ENCODE measurements around the gene NRP1.

Gene NRP1

DNA sequence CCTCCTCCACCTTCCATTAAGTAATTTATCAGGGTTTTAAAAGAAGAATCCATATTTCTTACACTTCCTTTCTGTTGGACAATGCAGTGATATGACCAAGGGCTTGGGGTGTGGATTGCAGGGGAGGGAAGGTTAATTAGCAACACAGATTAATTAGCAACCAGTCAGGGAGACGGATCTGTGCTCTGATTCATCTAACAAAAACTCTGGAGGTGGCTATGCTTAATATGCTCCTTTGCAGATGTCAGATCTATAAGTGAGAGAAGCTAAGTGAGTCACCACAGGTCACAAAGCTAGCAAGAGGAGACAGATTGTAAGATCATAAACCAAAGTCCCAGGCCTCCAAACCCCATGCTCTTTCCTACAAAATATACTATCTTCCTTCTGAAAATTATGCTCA is 197.7 kb downstream of the NRP1 start:
- no peaks in the 10 kb centered on the region for H3K36me3 ChIP-seq (ENCODE audit: insufficient read depth, low read length)
- no peaks in the 10 kb centered on the region for H3K4me1 ChIP-seq (ENCODE audit: insufficient read depth, low read length)
- no peaks in the 10 kb centered on the region for H3K9me3 ChIP-seq (ENCODE audit: control insufficient read depth, insufficient read depth, low read length)
- H3K9ac ChIP-seq (ENCODE audit: low read depth, low read length), result no peak overlapping the region

DNA sequence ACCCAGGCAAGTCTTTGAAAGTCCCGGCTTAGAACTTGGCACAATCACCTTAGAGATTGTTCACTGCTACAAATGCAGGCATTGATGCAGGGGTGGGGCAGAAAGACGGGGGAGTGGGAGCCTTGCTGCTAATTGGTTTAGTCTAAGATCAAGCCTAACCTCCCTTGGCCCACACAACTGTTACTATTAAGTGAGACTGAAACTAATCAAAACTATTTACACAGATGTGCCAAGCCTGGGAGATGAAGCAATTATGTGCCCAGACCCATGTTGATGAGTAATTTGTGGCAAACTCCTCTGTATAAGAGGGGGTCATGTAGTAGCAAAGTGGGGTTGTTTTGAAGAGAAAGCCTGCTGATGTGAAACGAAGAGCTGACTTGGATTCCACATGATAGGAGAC is 198.2 kb downstream of the NRP1 start:
- Histone ChIP-seq H3K36me3 (ENCODE audit: insufficient read depth, low read length) (no peaks in the 10 kb centered on the region), H3K9ac (ENCODE audit: low read depth, low read length) (no peak overlapping the region), H3K4me1 (ENCODE audit: insufficient read depth, low read length) (no peaks in the 10 kb centered on the region), H3K9me3 (ENCODE audit: control insufficient read depth, insufficient read depth, low read length) (no peaks in the 10 kb centered on the region)

DNA sequence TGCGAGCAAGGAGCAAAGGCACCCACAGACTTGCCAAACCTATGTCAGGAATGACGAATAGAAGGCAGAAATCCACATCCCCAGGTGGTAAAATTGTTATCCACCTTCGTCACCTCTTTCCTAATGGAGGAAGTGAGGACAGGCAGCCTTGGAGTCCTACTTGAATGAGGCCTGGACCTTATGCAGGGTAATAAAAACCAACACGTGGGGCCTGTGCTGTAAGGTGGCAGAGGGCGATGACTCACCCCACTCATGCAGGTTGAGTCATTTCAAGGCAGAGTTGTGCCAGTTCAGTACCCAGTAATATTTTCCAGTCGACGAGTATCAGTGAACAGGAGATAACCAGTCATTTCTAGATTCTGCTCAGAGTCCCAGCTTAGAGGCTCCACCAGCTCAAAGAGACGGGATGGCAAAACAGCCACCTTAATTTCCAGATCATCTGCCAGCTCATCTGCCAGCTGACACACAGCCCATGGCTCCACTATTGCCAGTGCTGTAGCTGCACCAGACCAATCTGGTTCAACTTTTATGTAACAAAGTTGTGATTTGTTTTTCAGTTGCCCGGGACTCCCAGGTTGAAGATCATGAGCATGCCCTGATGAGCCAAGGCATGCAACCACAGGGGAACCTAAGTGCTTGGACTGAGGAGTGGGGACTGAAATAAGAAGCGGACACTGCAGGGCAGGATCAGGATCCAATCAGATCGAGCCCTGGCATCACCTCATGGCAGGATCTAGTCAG is 200.3 kb downstream of the NRP1 start:
- Histone ChIP-seq H3K9ac (ENCODE audit: low read depth, low read length) (no peak overlapping the region), H3K4me1 (ENCODE audit: insufficient read depth, low read length) (no peaks in the 10 kb centered on the region)

DNA sequence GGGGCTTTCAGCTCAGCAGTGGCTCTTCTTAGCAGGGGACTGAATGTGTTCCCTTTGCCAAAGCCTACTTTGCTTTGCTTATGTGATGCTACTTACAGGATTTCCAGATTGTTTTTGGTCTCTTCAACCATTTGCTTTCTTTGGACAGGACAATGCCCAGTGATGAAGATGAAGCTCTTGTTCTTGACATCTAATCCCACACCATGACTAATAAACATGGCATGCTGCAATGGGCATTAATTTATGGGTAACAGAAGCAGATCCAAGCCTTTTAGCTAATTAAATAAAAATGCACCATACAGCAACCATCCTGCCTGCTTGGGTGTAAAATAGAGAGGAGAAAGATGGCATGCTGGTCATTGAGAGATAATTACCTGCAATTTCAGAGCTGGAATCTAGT is 200.9 kb downstream of the NRP1 start:
- Histone ChIP-seq H3K4me1 (ENCODE audit: insufficient read depth, low read length) (no peaks in the 10 kb centered on the region), H3K36me3 (ENCODE audit: insufficient read depth, low read length) (no peaks in the 10 kb centered on the region), H3K9ac (ENCODE audit: low read depth, low read length) (no peak overlapping the region), H3K9me3 (ENCODE audit: control insufficient read depth, insufficient read depth, low read length) (no peaks in the 10 kb centered on the region)

More for the DNA sequence above, 200.3 kb downstream of the NRP1 start:
- Histone ChIP-seq H3K36me3 (ENCODE audit: insufficient read depth, low read length) (no peaks in the 10 kb centered on the region), H3K9me3 (ENCODE audit: control insufficient read depth, insufficient read depth, low read length) (no peaks in the 10 kb centered on the region)

DNA sequence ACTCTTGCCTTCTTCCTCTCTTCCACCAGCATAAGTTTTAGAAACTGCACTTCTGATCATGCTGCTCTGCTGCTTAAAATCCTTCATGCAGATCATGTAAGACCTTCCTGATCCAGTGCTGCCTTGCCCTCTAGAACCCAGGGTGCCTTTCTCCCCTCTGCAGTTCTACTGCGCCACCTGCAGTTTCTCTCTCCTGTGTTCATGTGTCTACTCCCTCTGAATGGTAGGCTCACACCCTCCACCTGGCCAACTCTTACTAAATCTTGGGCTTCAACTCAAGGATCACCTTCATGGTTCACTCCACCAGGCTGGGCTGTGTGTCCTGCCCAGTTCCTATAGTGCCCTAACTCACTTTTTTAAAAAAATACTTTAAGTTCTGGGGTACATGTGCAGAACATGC is 201.8 kb downstream of the NRP1 start:
- H3K9ac ChIP-seq (ENCODE audit: low read depth, low read length), result no peak overlapping the region
- H3K36me3 ChIP-seq (ENCODE audit: insufficient read depth, low read length), result no peaks in the 10 kb centered on the region
- H3K4me1 ChIP-seq (ENCODE audit: insufficient read depth, low read length), result no peaks in the 10 kb centered on the region
- H3K9me3 ChIP-seq (ENCODE audit: control insufficient read depth, insufficient read depth, low read length), result no peaks in the 10 kb centered on the region

GRCh38 chr10:33129996-33130386 is 204.5 kb downstream of the NRP1 start:
- Histone ChIP-seq H3K9me3 (ENCODE audit: control insufficient read depth, insufficient read depth, low read length) (no peaks in the 10 kb centered on the region), H3K36me3 (ENCODE audit: insufficient read depth, low read length) (no peaks in the 10 kb centered on the region), H3K4me1 (ENCODE audit: insufficient read depth, low read length) (no peaks in the 10 kb centered on the region), H3K9ac (ENCODE audit: low read depth, low read length) (no peak overlapping the region)

- no peaks in the 10 kb centered on the region for H3K36me3 ChIP-seq (ENCODE audit: insufficient read depth, low read length)
- H3K4me1 ChIP-seq (ENCODE audit: insufficient read depth, low read length), result no peaks in the 10 kb centered on the region
- H3K9ac ChIP-seq (ENCODE audit: low read depth, low read length), result no peak overlapping the region
- H3K9me3 ChIP-seq (ENCODE audit: control insufficient read depth, insufficient read depth, low read length), result no peaks in the 10 kb centered on the region
Measured at GRCh38 chr10:33129141-33129995, 205.1 kb downstream of the NRP1 start.

DNA sequence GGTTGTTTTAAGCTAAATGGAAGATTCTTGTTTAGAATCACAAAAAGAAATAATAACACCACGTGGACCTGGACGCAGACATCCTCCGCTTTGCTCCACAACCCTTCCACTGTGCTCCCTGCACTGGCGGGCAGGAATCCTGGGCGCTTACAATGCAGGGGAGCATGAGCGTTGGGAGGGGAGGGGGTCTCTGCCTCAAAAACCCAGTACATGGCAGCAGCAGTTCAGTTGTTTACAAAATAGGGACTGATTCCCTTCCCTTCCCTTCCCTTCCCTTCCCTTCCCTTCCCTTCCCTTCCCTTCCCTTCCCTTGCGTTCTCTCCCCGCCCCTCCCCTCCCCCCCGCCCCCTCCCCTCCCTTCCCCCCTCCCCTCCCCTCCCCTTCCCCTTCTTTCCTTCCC is 206.8 kb downstream of the NRP1 start:
- no peaks in the 10 kb centered on the region for H3K9me3 ChIP-seq (ENCODE audit: control insufficient read depth, insufficient read depth, low read length)
- H3K9ac ChIP-seq (ENCODE audit: low read depth, low read length), result no peak overlapping the region
- H3K36me3 ChIP-seq (ENCODE audit: insufficient read depth, low read length), result no peaks in the 10 kb centered on the region
- no peaks in the 10 kb centered on the region for H3K4me1 ChIP-seq (ENCODE audit: insufficient read depth, low read length)
